KBM-7 (cell line): ENCODE data around the gene MYO16.

Experiments used
- DNase-seq: peaks from one replicate; pipeline ENCODE4 v3.0.0-alpha.2; 2015
- in situ Hi-C: fragments of 300-500 bp; cut with MboI; formaldehyde crosslinking; loops from 2 replicates; pipeline ENCODE4 v1.14.3; 2020; ENCODE audit warnings: low sequenced_read_pairs, low pct_unique_long_range_greater_than_20kb, mixed read lengths

MYO16 gene

GRCh38 chr13:108950333-108951010 lies 321.1 kb downstream of the MYO16 start:
- no peak for DNase-seq
- in situ Hi-C loops: loop anchor here (25.0 kb wide), 1 partner anchor 1162 kb away; no protein-coding TSS in a partner anchor

GRCh38 chr13:108955741-108956140 lies 326.3 kb downstream of the MYO16 start:
- no peak for DNase-seq
- in situ Hi-C loops: loop anchor here (25.0 kb wide), 1 partner anchor 1157 kb away; no protein-coding TSS in a partner anchor

GRCh38 chr13:108957369-108958012 lies 328.1 kb downstream of the MYO16 start:
- no peak for DNase-seq
- in situ Hi-C loops: loop anchor here (25.0 kb wide), 1 partner anchor 1155 kb away; no protein-coding TSS in a partner anchor

GRCh38 chr13:108958013-108958376 lies 328.6 kb downstream of the MYO16 start:
- in situ Hi-C loops: loop anchor here (25.0 kb wide), 1 partner anchor 1154 kb away; no protein-coding TSS in a partner anchor
- DNase-seq: no peak

DNA sequence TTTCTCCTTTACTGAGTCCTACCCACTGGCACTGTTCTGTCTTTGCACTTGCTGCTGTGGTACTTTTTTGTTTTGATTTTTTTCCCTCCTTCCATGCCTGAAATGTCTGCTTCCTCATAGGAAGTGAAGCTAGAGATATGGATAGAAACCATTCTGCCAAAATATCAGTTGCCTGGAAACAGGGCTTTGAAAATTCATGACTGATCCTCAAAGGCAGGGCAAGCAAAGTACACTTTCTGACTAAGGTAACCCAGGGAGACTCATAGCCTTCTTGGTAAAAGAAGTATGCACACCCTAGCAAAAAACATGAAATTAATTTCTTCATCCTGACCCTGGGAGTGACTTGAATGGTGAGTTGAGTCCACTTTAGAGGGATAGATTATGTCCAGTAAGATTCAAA lies 329.8 kb downstream of the MYO16 start:
- in situ Hi-C loops: loop anchor here (25.0 kb wide), 1 partner anchor 1153 kb away; no protein-coding TSS in a partner anchor
- no peak for DNase-seq

DNA sequence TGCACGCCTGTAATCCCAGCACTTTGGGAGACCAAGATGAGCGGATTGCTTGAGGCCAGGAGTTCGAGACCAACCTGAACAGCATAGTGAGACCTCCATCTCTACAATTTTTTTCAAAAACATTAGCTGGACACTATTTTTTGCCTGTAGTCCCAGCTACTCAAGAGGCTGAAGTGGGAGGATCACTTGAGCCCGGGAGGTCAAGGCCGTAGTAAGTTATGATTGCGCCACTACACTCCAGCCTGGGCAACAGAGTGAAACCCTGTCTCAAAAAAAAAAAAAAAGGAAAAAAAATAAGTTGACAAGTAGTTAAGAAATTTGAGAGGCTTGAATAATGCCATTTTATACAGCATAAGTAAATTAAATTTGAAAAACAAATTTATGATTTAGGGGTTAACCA lies 330.6 kb downstream of the MYO16 start:
- no peak for DNase-seq
- in situ Hi-C loops: loop anchor here (25.0 kb wide), 1 partner anchor 1152 kb away; no protein-coding TSS in a partner anchor

DNA sequence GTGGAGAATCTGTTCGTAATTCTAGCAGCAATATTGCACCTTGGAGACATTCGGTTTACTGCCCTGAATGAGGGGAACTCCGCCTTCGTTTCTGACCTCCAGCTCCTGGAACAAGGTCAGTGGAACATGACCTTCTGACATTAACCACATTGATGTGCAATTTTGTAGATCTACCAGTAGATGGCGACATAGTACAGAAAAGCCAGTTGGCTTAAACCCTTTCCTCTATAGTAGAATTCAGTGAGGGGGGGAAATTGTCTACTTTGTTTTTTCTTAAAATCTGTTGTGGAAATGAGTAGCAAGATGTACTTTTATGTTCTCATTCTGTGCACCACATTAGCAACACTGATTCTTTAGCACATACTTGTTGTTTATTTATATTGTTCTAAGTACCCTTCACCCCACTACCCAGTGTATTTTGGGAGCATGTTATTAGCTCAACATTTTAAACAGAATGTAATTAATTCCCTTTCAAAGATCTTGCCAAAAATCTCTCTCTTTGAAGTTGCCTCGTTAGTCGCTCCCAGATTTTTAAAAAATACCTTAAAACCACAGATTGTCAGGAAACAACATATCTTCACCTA lies 332.2 kb downstream of the MYO16 start:
- DNase-seq: peak; percentile 61
- in situ Hi-C loops: loop anchor here (25.0 kb wide), 1 partner anchor 1151 kb away; no protein-coding TSS in a partner anchor

DNA sequence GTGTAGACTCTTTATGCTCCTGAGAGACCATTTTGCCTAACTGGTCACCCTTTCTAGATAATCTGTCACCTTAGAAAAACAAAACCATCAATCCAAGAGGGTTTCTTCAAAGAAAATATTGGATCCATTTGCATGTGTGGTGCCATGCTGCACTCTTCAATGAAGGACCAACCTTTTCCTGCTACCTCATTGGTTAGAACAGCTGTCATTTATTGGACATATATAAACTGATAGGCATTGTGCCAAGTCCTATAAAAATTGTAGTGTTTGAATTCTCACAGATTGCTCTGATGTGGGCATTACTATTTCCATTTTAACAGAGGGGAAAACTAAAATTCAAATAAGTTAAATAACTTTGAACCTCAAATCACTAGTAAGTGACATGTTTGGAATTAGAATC lies 333.2 kb downstream of the MYO16 start:
- no peak for DNase-seq
- in situ Hi-C loops: loop anchor here (25.0 kb wide), 1 partner anchor 1150 kb away; no protein-coding TSS in a partner anchor

GRCh38 chr13:108963276-108963810 lies 333.9 kb downstream of the MYO16 start:
- in situ Hi-C loops: loop anchor here (25.0 kb wide), 1 partner anchor 1149 kb away; no protein-coding TSS in a partner anchor
- no peak for DNase-seq

DNA sequence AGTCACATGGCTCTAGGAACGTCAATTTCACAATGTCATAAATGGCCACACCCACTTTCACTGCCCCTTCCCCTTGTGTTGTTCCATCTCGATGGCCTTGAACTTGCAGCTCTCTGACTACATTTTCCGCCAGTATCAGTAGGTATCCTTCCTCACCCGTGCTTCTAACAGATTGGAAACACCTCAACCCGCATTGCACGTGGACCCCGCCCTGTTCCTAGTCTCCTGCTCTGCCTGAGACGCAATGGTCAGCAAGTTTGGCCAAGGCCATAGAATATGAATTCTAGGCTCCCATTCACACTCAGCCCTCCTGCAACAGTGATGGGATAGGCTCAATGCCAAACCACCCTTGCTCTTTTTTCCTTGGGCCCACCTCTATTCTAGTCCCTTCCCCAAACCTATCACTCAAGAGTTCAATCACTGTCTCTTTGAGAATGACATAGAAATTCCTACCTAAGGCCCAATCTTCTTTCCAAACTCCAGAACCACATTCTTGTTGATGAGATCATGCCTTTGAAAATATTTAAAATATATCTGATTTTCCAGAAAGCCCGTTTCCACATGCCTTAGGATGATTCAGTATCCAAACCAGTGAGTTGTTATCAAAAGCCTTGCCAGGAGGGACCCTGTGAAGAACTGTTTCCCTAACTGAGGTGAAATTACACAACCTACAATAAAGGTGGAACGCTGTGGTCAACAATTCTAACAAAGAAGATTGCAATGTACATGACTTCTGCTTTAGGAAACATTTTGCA lies 334.6 kb downstream of the MYO16 start:
- in situ Hi-C loops: loop anchor here (25.0 kb wide), 1 partner anchor 1148 kb away; no protein-coding TSS in a partner anchor
- no peak for DNase-seq

- in situ Hi-C loops: loop anchor here (25.0 kb wide), 1 partner anchor 1148 kb away; no protein-coding TSS in a partner anchor
- DNase-seq: no peak
Observed at GRCh38 chr13:108964606-108965005, 335.2 kb downstream of the MYO16 start.

DNA sequence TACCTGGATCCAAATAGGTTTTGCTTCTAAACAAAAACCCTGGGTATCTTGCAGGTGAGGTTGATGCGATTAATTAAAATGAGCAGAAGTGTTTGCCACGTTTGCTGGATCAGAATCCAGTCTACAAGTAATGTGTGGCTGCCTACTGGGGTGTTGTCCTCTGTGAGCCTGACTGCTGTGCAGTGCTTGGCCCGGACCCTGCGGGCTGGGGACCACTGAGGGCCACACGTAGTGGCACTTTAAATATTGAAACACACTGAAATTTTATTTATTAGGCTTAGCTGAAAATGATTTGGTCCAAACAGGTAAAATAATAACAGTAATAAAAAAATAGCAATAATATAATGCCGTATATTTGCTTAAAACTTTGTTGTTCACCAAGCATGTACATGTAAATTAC lies 338.0 kb downstream of the MYO16 start:
- in situ Hi-C loops: loop anchor here (25.0 kb wide), 1 partner anchor 1145 kb away; no protein-coding TSS in a partner anchor
- no peak for DNase-seq

DNA sequence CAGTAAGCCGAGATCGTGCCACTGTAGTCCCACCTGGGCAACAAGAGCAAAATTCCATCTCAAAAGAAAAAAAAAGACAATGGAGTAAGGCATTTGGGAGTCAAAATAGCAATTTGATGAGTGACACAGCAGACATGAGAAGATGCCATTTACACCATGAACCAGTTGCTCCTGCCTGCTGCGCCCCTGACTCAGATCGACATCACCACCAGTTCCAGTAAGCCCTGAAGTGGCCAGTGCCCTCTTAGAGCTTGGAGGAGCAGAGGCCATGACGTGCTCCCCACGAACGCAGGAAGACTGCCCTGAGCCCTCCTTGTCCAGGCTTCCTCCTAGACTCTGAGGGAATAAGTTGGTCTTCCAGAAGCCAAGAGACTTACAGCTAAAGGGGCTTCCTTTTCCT lies 339.2 kb downstream of the MYO16 start:
- in situ Hi-C loops: loop anchor here (25.0 kb wide), 1 partner anchor 1144 kb away; no protein-coding TSS in a partner anchor
- DNase-seq: no peak

GRCh38 chr13:108974686-108975085 lies 345.3 kb downstream of the MYO16 start:
- in situ Hi-C loops: loop anchor here (25.0 kb wide), 1 partner anchor 1138 kb away; no protein-coding TSS in a partner anchor
- no peak for DNase-seq

DNA sequence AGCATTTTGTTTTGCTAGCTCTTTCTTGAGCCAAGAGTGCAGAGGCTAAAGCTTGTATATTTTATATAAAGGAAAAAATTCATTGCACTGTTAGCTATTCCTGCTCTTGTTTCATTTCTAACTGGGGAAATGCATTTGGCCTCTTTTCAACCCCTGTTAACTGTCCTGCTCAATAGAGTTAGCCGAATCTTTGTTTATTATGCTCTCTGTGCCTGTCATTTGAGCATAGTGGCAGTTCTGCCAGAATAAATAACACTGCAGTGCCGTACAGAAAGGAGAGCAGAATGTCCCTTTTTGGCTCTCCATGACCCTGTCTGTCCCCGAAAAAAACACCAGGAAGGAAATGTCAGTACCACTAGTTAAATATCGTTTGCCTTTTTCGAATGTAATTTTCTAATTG lies 350.8 kb downstream of the MYO16 start:
- no peak for DNase-seq
- in situ Hi-C loops: no loop called here

DNA sequence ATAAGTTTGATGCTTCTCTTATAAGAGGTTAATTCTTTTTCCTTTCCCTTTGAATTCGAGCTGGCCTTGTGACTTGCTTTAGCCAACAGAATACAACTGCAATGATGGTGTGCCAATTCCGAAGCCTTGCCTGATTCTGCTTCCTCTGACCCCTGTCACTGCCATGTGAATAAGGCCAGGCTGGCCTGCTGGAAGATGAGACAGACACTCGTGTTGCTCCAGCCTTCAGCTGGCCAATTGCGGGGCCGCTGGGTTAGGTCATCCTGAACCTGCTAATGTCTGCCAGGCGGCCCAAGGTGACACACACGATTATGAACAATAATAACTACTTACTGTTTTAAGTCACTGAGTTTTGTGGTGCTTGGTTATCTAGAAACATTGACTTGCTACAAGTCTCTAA lies 352.0 kb downstream of the MYO16 start:
- in situ Hi-C loops: no loop called here

DNA sequence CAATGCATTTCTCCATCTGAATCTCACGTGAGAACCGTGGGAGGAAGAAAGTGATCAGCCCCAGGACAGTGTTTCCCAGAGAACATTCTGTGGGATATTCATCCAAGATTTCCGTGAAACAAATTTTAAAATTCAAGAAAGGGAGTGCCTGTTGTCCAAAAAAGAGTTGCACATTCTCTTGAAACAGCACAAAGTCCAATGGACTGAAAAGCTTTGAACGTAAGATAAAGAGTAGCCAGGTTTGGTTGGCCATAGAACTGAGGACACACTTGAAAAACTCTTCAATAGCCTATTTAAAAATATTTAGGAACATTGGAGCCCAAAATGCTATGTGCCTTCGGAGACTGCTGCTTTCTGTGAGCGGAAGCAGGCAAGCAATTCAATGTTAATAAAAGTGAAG lies 353.9 kb downstream of the MYO16 start:
- in situ Hi-C loops: no loop called here
- DNase-seq: no peak

More for the DNA sequence above, 352.0 kb downstream of the MYO16 start:
- no peak for DNase-seq

DNA sequence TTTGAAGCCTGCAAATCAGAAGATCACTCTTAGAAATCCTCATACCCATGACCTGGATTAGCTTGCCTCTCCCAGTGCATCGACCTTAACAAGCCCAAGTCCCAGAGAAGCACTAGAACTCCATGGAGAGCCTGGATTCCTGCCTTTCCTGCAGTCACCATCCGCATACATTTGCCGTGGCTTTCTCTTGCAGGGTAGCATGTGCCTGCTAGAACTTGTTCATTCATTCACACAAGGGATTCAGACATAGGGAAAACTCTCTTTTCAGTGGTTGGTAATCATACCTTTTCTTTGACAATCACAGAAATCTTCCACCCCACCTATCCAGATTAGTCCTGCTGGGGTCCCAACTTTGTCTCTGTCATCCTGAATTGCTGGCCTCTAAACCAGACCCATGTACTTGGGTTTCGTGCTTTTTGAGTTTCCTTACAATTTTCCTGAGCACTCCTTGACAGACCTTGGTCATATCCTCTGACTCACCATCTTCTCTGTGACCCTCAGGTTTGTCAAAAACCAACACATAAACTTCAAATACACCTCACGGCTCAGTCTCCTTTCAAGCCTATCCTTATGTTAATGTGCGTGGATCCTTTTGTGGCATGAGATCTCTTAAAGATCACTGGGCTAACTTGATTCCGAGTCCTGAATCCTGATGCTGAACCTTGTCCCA lies 355.0 kb downstream of the MYO16 start:
- in situ Hi-C loops: no loop called here
- no peak for DNase-seq
